ENCODE results near the gene MAPRE2.

Gene MAPRE2

DNA sequence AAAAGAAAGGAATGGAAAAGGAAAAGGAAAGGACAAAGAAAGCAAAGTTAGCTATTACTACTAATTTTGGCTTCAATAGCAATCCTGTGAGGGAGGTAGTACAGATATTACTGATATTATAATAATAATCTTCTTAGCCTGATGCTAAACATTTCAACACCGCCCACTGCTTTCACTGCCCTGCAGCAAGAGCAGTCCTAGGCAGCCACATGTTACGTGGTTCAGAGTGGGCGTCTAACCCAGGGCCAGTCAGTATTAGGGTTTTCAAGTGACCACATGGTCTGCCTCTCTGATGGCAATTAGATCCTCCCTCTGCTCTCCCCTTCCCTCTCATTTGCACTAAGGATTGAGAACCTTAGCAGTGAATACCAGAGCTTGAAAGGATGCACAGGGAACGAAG lies 116.0 kb downstream of the MAPRE2 start:
- TF ChIP-seq REST (IDR thresholded peaks at IDR 0.05; ENCODE audit: low read depth) (no peak), TCF12 (IDR thresholded peaks at IDR 0.05; ENCODE audit: low read depth) (no peak), ZBTB7A (IDR thresholded peaks at IDR 0.05; ENCODE audit: low read depth) (no peak), YY1 (IDR thresholded peaks at IDR 0.05; ENCODE audit: low read depth) (no peak), EP300 (IDR thresholded peaks at IDR 0.05; ENCODE audit: borderline replicate concordance) (no peak), FOXM1 (IDR thresholded peaks at IDR 0.05; ENCODE audit: borderline replicate concordance, low read depth) (no peak), TAF1 (IDR thresholded peaks at IDR 0.05; ENCODE audit: low read depth) (no peak), NFIC (IDR thresholded peaks at IDR 0.05) (no peak)
- TF ChIP-seq, protein P1, sequence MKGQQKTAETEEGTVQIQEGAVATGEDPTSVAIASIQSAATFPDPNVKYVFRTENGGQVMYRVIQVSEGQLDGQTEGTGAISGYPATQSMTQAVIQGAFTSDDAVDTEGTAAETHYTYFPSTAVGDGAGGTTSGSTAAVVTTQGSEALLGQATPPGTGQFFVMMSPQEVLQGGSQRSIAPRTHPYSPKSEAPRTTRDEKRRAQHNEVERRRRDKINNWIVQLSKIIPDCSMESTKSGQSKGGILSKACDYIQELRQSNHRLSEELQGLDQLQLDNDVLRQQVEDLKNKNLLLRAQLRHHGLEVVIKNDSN (IDR thresholded peaks at IDR 0.05), result no peak

DNA sequence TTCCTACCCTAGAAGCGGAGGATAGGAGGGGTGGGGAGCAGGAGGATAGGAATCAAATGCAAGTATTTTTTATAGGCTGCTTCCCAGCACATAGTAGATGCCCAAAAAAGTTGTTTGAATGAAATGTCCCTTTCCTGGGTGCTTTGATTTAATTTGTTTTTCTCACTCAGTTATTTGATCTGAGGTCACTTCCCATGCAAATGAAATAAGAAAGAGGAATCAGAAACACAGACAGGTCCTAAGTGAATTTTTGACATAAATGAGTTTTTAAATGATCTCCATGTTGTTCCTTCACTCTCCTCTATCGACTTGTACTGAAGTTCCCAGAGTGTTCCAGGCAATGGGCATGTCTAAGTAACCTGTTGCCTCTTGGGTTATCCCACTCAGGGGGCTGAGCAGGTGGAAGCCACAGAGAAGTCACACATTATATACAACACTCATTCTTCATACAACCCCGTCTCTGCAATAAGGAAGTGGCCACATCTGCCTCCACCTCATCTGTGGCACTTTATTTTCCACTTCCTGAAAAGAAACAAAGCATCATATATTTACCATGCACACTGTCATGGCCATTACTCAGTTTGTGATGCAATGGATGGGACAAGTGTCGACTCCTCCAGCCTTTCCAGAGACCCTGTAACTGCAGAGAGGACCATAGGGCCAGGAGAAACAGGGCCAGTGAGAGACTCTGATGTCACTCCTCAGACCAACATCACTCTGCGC lies 117.7 kb downstream of the MAPRE2 start:
- TF ChIP-seq TEAD4 (IDR thresholded peaks at IDR 0.05), result no peak
- TF ChIP-seq TCF12 (IDR thresholded peaks at IDR 0.05; ENCODE audit: low read depth), result no peak
- TF ChIP-seq YY1 (IDR thresholded peaks at IDR 0.05; ENCODE audit: low read depth), result no peak
- no peak for TF ChIP-seq EGR1 (IDR thresholded peaks at IDR 0.05)
- no peak for TF ChIP-seq TAF1 (IDR thresholded peaks at IDR 0.05; ENCODE audit: low read depth)
- TF ChIP-seq ZBTB7A (IDR thresholded peaks at IDR 0.05; ENCODE audit: low read depth), result no peak
- TF ChIP-seq, protein P1 (IDR thresholded peaks at IDR 0.05), result no peak
- no peak for TF ChIP-seq NFIC (IDR thresholded peaks at IDR 0.05)
- no peak for TF ChIP-seq FOXM1 (IDR thresholded peaks at IDR 0.05; ENCODE audit: borderline replicate concordance, low read depth)
- TF ChIP-seq, protein P2, sequence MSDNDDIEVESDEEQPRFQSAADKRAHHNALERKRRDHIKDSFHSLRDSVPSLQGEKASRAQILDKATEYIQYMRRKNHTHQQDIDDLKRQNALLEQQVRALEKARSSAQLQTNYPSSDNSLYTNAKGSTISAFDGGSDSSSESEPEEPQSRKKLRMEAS (IDR thresholded peaks at IDR 0.05), result no peak
- no peak for TF ChIP-seq CREB1 (IDR thresholded peaks at IDR 0.05; ENCODE audit: low read depth)
- no peak for TF ChIP-seq RAD21 (IDR thresholded peaks at IDR 0.05; ENCODE audit: low read depth)
- TF ChIP-seq REST (IDR thresholded peaks at IDR 0.05; ENCODE audit: low read depth), result no peak
- TF ChIP-seq EP300 (IDR thresholded peaks at IDR 0.05; ENCODE audit: borderline replicate concordance), result no peak
- TF ChIP-seq CEBPB (IDR thresholded peaks at IDR 0.05), result no peak

DNA sequence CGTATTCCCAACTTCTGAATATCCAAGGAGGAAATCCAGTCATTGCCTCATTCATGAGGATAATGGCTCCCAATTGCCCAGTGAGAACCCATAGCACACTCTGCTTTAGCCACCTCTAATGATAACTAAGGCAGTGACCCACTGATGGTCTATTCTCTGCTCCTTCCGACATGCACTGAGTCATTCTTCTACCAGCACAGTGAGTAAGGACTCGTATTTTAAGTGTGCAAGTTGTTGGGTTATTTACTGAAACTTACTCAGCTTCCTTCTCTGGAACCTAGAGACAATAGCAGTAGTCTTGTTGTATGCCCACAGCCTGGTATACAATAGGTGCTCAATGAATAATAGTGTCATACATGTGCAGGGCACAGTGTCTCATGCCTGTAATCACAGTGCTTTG lies 118.6 kb downstream of the MAPRE2 start:
- TF ChIP-seq, protein P1 (IDR thresholded peaks at IDR 0.05), result no peak
- TF ChIP-seq TCF12 (IDR thresholded peaks at IDR 0.05; ENCODE audit: low read depth), result no peak
- no peak for TF ChIP-seq EP300 (IDR thresholded peaks at IDR 0.05; ENCODE audit: borderline replicate concordance)
- TF ChIP-seq CEBPB (IDR thresholded peaks at IDR 0.05), result no peak
- no peak for TF ChIP-seq TEAD4 (IDR thresholded peaks at IDR 0.05)
- TF ChIP-seq YY1 (IDR thresholded peaks at IDR 0.05; ENCODE audit: low read depth), result no peak
- TF ChIP-seq FOXM1 (IDR thresholded peaks at IDR 0.05; ENCODE audit: borderline replicate concordance, low read depth), result no peak
- no peak for TF ChIP-seq TAF1 (IDR thresholded peaks at IDR 0.05; ENCODE audit: low read depth)
- TF ChIP-seq NFIC (IDR thresholded peaks at IDR 0.05), result no peak

- TF ChIP-seq, protein P2 (IDR thresholded peaks at IDR 0.05), result no peak
- TF ChIP-seq ZBTB7A (IDR thresholded peaks at IDR 0.05; ENCODE audit: low read depth) (no peak), RAD21 (IDR thresholded peaks at IDR 0.05; ENCODE audit: low read depth) (no peak), REST (IDR thresholded peaks at IDR 0.05; ENCODE audit: low read depth) (no peak), TCF12 (IDR thresholded peaks at IDR 0.05; ENCODE audit: low read depth) (no peak), CREB1 (IDR thresholded peaks at IDR 0.05; ENCODE audit: low read depth) (no peak), FOXM1 (IDR thresholded peaks at IDR 0.05; ENCODE audit: borderline replicate concordance, low read depth) (no peak), EGR1 (IDR thresholded peaks at IDR 0.05) (no peak), CEBPB (IDR thresholded peaks at IDR 0.05) (no peak), TEAD4 (IDR thresholded peaks at IDR 0.05) (no peak), EP300 (IDR thresholded peaks at IDR 0.05; ENCODE audit: borderline replicate concordance) (no peak)
- TF ChIP-seq, protein P1 (IDR thresholded peaks at IDR 0.05), result no peak
Measured at GRCh38 chr18:35161485-35161884, 120.3 kb downstream of the MAPRE2 start.
